Measurements from ENCODE around the gene PRKG1. TPM values are rescaled to one million over a fixed set of nuclear protein-coding genes. Genes with fewer than 3 reads are reported as not detected.

The PRKG1 gene
- total RNA-seq, 1 experiment from 2014 or later, result 0.09 TPM

DNA sequence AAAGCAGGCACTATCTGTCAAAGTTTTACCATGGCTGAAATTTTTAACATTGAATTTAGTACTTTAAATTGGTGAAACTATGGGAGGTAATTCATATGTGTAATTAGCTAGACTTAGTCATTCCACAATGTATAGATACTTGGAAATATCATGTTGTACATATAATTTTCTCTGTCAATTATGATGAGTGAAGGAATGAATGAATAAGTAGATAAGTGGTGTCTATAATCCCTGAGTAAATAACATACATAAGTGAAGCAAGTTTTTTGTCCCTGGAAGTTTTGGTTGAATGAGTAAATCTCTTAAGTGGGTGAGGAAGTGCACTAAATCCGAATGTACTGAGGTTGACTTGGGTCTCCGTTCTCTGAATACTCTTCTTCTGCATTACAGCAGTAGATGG lies 424.1 kb downstream of the PRKG1 start:
- peaks cover 11% of the 10 kb centered on the region for H3K4me1 Mint-ChIP-seq (ENCODE audit: low read depth, unreplicated experiment)
- no TSS peak for BruUV-seq (replicated peaks)
- no peaks in the 10 kb centered on the region for H3K36me3 Mint-ChIP-seq (ENCODE audit: insufficient read depth, unreplicated experiment)
- ChIA-PET CTCF (no interaction called here), POLR2A (no interaction called here)
- intact Hi-C loops (cut with micrococcal nuclease; ENCODE audit: unreplicated experiment), result no loop called here
- Histone ChIP-seq H3K4me1 (no peaks in the 10 kb centered on the region), H3K36me3 (ENCODE audit: control insufficient read depth, insufficient read depth, low read length) (no peaks in the 10 kb centered on the region), H3K27me3 (replicated peaks; ENCODE audit: control insufficient read depth, insufficient read depth, low read length) (peaks cover 3% of the 10 kb centered on the region; the same call in 1 of the 2 replicates), H3K4me3 (ENCODE audit: low read depth, low read length) (no peak overlapping the region), H3K9me3 (no peaks in the 10 kb centered on the region)
- DNase-seq, result no peak
- TF ChIP-seq, protein P1, sequence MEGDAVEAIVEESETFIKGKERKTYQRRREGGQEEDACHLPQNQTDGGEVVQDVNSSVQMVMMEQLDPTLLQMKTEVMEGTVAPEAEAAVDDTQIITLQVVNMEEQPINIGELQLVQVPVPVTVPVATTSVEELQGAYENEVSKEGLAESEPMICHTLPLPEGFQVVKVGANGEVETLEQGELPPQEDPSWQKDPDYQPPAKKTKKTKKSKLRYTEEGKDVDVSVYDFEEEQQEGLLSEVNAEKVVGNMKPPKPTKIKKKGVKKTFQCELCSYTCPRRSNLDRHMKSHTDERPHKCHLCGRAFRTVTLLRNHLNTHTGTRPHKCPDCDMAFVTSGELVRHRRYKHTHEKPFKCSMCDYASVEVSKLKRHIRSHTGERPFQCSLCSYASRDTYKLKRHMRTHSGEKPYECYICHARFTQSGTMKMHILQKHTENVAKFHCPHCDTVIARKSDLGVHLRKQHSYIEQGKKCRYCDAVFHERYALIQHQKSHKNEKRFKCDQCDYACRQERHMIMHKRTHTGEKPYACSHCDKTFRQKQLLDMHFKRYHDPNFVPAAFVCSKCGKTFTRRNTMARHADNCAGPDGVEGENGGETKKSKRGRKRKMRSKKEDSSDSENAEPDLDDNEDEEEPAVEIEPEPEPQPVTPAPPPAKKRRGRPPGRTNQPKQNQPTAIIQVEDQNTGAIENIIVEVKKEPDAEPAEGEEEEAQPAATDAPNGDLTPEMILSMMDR (IDR thresholded peaks at IDR 0.05; ENCODE audit: insufficient read depth in 1 of 2, low read depth in 1 of 2, low read length in 1 of 2, severe bottlenecking in 1 of 2, unreplicated experiment in 1 of 2), result no peak
- no peaks in the 10 kb centered on the region for H3K9me3 Mint-ChIP-seq (ENCODE audit: unreplicated experiment)
- no peak overlapping the region for H3K27ac Mint-ChIP-seq (ENCODE audit: unreplicated experiment)
- H3K4me3 Mint-ChIP-seq (ENCODE audit: unreplicated experiment), result no peak overlapping the region
- H3K27me3 Mint-ChIP-seq (ENCODE audit: insufficient read depth, unreplicated experiment), result peaks cover 3% of the 10 kb centered on the region

- CTCF ChIA-PET, result no interaction called here
- no peak overlapping the region for H3K27ac Mint-ChIP-seq (ENCODE audit: unreplicated experiment)
- Histone ChIP-seq H3K4me3 (ENCODE audit: low read depth, low read length) (no peak overlapping the region), H3K9me3 (no peaks in the 10 kb centered on the region), H3K4me1 (no peaks in the 10 kb centered on the region), H3K36me3 (ENCODE audit: control insufficient read depth, insufficient read depth, low read length) (no peaks in the 10 kb centered on the region), H3K27me3 (replicated peaks; ENCODE audit: control insufficient read depth, insufficient read depth, low read length) (peaks cover 3% of the 10 kb centered on the region; the same call in 1 of the 2 replicates)
- POLR2A ChIA-PET, result no interaction called here
- H3K4me1 Mint-ChIP-seq (ENCODE audit: low read depth, unreplicated experiment), result peaks cover 11% of the 10 kb centered on the region
- intact Hi-C loops (cut with micrococcal nuclease; ENCODE audit: unreplicated experiment), result no loop called here
- H3K36me3 Mint-ChIP-seq (ENCODE audit: insufficient read depth, unreplicated experiment), result no peaks in the 10 kb centered on the region
- TF ChIP-seq, protein P1 (IDR thresholded peaks at IDR 0.05; ENCODE audit: insufficient read depth in 1 of 2, low read depth in 1 of 2, low read length in 1 of 2, severe bottlenecking in 1 of 2, unreplicated experiment in 1 of 2), result no peak
- BruUV-seq (replicated peaks), result no TSS peak
- H3K4me3 Mint-ChIP-seq (ENCODE audit: unreplicated experiment), result no peak overlapping the region
- H3K27me3 Mint-ChIP-seq (ENCODE audit: insufficient read depth, unreplicated experiment), result peaks cover 3% of the 10 kb centered on the region
- H3K9me3 Mint-ChIP-seq (ENCODE audit: unreplicated experiment), result no peaks in the 10 kb centered on the region
- DNase-seq, result no peak
Measured at GRCh38 chr10:51501396-51501795, 427.1 kb downstream of the PRKG1 start.

DNA sequence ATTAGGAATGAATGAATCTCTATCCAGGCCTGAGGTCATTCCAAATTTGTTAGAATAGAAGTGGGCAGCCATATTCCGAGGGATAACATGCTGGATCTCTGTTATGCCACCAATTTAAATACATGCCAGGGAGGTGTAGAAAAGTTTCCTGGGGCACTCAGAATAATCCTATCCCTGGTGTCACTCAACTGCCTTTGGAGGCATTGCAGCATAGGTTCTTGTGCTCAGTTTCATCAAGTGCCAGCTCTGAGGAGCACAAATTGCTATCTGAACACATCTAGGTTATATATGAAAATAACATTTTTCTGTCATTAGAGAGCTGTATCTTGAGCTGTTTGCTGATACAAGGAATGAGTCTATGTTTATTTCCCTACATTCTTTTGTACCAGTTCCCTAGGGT lies 427.8 kb downstream of the PRKG1 start:
- Histone ChIP-seq H3K9me3 (no peaks in the 10 kb centered on the region), H3K27me3 (replicated peaks; ENCODE audit: control insufficient read depth, insufficient read depth, low read length) (peaks cover 3% of the 10 kb centered on the region; the same call in 1 of the 2 replicates), H3K4me3 (ENCODE audit: low read depth, low read length) (no peak overlapping the region), H3K36me3 (ENCODE audit: control insufficient read depth, insufficient read depth, low read length) (no peaks in the 10 kb centered on the region), H3K4me1 (no peaks in the 10 kb centered on the region)
- ChIA-PET POLR2A (no interaction called here), CTCF (no interaction called here)
- TF ChIP-seq, protein P1 (IDR thresholded peaks at IDR 0.05; ENCODE audit: insufficient read depth in 1 of 2, low read depth in 1 of 2, low read length in 1 of 2, severe bottlenecking in 1 of 2, unreplicated experiment in 1 of 2), result no peak
- Mint-ChIP-seq H3K27me3 (ENCODE audit: insufficient read depth, unreplicated experiment) (peaks cover 3% of the 10 kb centered on the region), H3K4me1 (ENCODE audit: low read depth, unreplicated experiment) (peaks cover 10% of the 10 kb centered on the region), H3K27ac (ENCODE audit: unreplicated experiment) (no peak overlapping the region), H3K36me3 (ENCODE audit: insufficient read depth, unreplicated experiment) (no peaks in the 10 kb centered on the region), H3K9me3 (ENCODE audit: unreplicated experiment) (no peaks in the 10 kb centered on the region), H3K4me3 (ENCODE audit: unreplicated experiment) (no peak overlapping the region)
- BruUV-seq (replicated peaks), result no TSS peak
- intact Hi-C loops (cut with micrococcal nuclease; ENCODE audit: unreplicated experiment), result no loop called here
- DNase-seq, result no peak

All from Caco-2 (cell line).